Measurements from ENCODE around the gene KREMEN1. TPM values are rescaled to one million over a fixed set of nuclear protein-coding genes. Genes with fewer than 3 reads are reported as not detected.
A peak's percentile ranks its signal among the peaks of the same experiment; 100 is the strongest.

KREMEN1 gene
- total RNA-seq, 1 donor from 2014 or later: 14.0 TPM

DNA sequence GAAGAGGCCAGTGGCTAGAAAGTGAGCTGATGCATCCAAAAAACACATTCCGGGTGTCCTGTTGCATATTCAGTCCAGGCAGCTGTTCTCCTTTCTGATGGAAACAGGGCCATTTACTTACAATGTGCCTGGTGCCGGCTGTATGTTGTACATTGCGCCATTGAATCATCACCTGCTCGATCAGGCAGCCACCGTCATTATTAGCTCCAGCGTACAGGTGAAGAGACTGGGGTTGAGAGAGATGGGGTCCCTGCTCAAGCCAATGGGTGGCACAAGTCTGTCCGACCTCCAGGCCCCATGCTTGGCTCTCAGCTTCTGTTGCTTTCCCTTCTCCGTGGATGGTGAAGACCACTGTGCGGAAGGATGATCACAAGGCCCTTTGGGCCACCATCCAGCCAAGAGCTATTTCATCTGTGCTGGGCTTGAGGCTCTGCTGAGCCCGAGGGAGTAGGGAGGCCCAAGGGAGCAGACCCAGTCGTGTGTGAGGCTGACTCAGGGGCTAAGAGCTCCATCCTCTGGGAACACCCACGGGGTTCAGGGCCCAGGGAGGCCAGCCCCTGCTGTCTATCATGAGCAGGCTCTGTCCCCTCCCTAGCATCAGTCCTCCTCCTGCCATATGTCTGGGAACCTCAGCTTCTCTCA lies 112.1 kb downstream of the KREMEN1 start:
- no peak for DNase-seq (ENCODE audit: low spot score)

- no peak for DNase-seq (ENCODE audit: low spot score)
Observed at GRCh38 chr22:29186302-29186701, 113.5 kb downstream of the KREMEN1 start.

- no peak for DNase-seq (ENCODE audit: low spot score)
Observed at GRCh38 chr22:29187831-29188230, 115.0 kb downstream of the KREMEN1 start.

DNA sequence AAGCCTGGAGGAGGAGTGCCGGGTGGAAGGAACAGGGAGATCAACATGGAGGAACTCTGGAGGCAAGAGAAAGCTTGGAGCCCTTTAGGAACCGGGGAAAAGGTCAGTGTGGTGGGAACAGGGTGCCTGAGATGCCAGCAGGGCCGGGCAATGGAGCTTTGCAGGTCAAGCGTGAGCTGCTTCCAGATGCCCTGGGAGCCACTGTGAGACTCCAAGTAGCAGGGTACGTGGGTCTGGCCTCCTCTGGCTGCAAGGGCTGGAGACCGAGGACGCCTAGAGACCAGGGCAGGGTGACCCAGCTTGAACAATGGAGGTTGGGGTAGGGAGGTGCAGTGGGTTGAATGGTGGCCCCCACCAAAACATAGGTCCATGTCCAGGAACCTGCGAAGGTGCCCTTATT lies 117.2 kb downstream of the KREMEN1 start:
- no peak for DNase-seq (ENCODE audit: low spot score)

- peak; percentile 60 for DNase-seq (ENCODE audit: low spot score)
Observed at GRCh38 chr22:29190918-29191317, 118.1 kb downstream of the KREMEN1 start.

DNA sequence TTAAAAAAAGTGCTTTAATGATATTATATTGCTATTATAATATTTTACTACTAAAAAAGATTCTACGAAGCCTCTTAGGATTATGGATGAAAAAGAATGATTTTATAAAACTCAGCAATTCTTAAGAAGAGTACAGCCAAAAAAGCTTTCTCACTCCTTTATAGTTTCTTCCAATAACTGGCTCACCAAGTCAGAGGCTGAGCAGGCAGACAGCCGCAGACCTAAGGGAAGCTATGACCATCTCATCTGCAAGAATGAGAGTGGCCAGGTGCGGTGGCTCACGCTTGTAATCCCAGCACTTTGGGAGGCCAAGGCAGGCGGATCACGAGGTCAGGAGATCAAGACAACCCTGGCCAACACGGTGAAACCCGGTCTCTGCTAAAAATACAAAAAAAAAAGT lies 120.2 kb downstream of the KREMEN1 start:
- peak; percentile 87 for DNase-seq (ENCODE audit: low spot score)

DNA sequence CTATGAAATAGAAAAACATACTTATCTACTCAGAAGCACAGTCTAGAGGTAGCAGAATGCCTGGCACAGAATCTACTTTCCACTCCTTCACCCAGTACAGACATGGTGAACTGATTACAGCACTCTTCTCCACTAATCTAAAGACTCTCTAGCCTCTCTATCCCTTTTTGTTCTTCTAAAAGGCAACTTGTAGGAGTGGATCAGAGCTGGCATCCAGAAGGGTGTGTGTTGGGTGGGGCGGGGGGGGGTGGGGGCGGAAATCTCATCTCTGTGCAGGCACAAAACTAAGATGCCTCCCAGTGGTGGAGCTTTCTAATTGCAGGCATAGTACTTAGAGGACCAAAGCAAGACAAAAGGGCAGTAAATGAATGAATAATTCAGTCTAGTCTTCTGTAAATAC lies 121.3 kb downstream of the KREMEN1 start:
- no peak for DNase-seq (ENCODE audit: low spot score)

- DNase-seq (ENCODE audit: low spot score): no peak
Observed at GRCh38 chr22:29195118-29195963, 122.5 kb downstream of the KREMEN1 start.

- DNase-seq (ENCODE audit: low spot score): no peak
Observed at GRCh38 chr22:29195964-29196666, 123.3 kb downstream of the KREMEN1 start.

DNA sequence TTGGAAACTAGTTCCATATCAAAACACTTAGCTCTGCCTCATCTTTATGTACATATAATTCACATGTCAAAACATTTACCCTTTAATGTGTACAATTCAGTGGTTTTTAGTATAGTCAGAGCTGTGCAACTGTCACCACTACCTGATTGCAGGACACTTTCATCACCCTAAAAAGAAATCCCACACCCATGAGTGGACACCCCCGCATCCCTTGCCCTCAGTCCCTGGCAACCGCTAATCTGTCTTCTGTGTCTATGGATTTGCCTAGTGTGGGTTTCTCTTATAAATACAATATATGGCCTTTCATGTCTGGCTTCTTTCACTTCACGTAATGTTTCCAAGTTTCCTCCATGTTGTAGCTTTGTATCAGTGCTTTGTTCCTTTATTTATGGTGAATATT lies 124.3 kb downstream of the KREMEN1 start:
- no peak for DNase-seq (ENCODE audit: low spot score)

DNA sequence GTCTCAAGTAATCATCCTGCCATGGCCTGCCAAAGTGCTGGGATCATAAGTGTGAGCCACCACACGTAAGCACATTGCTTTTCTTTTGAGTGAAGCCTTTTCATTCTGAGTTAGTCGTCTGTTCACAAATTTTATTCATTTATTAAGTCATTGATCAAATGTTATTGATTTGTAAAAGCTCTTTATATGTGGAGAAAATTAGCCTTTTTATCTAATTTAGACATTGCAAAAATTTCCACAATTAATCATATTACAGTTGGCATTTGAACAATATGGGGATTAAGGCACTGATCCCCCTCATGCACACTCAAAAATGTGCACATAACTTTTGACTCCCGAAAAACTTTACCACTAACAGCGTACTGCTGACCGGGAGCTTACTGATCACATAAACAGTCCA lies 125.4 kb downstream of the KREMEN1 start:
- no peak for DNase-seq (ENCODE audit: low spot score)

GRCh38 chr22:29199702-29200400 lies 127.0 kb downstream of the KREMEN1 start:
- no peak for DNase-seq (ENCODE audit: low spot score)

DNA sequence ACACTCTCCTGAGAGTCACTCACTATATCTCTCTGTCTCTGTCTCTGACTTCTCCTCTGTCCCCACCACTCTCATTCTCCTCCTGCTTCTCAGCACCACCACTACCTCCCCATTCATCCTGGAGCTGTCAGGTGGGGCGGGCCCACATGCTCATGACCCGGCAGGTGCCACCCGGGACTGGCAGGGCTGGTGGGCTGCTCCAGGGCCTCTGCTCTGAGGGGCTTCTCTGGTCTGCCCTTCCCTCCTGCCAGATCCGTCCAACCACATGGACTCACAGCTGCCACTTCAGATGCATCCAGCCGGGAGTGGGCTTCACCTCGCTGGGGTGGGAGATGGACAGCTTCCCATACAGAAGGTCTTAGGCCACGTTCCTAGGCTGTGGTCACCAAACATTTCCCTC lies 128.1 kb downstream of the KREMEN1 start:
- DNase-seq (ENCODE audit: low spot score): no peak

- DNase-seq (ENCODE audit: low spot score): no peak
Observed at GRCh38 chr22:29201782-29202181, 128.9 kb downstream of the KREMEN1 start.

- DNase-seq (ENCODE audit: low spot score): peak; percentile 31
Observed at GRCh38 chr22:29202212-29203192, 129.7 kb downstream of the KREMEN1 start.

DNA sequence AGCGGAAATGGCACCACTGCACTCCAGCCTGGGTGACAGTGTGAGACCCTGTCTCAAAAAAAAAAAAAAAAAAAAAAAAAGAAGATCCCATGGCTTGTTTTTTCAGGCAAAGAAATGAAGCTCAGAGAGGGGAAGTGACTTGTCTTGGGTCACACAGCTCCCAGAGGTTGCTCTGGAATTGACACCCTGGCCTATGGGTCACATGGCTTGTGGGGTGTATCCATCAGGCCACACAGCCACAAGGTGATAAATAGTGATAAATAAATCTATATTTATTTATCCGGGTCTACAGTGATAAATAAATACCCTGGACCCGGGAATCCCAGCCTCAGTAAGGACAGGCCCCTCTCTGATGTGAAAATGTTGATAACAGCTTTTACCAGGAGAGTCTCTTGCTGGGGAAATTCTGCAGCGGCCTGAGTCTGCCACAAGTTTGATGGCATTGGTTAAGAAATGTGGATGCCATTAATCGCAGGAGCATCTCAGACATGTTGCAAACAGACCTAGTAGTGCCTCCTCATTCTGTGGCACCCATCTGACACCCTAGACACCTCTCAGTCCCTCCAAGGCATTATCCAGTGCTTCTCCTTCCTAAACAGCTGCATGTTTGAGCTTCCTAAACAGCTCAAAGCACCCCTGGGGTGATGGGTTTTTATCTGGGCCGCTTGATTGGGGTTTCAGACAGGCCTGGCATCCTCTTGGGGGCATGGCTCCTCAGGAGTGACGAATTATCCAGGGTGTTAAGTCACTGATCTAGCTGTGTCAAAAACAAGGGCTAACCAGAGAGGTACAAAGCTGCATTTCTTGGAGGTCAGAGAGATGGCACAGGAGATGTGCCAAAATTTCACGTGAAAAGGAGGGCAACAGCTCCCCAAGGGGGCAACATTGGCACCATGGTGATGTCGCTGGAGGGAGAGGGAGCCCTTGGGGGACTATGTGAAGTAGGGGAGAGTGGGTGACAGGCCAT lies 130.9 kb downstream of the KREMEN1 start:
- no peak for DNase-seq (ENCODE audit: low spot score)

- no peak for DNase-seq (ENCODE audit: low spot score)
Observed at GRCh38 chr22:29204455-29205183, 131.8 kb downstream of the KREMEN1 start.

DNA sequence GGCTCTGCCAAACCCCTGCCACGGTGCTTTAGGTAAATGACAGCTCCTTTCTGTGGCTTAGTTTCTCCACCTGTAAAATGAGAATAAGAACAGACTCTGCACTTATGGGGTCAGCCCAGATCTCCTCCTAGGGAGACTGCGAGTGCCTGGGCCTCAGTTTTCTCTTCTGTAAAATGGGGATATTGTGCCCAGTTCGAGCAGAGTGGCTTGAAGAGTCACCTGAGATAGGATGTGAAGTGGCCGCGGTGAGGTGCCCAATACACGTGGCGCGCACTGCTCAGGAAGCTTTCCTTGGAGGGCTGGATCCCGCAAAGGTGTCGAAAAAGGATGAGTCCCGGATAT lies 132.4 kb downstream of the KREMEN1 start:
- DNase-seq (ENCODE audit: low spot score): no peak
